ENCODE results near the gene CDYL. TPM values are rescaled to one million over a fixed set of nuclear protein-coding genes. Genes with fewer than 3 reads are reported as not detected.
A peak's percentile ranks its signal among the peaks of the same experiment; 100 is the strongest.

Gene CDYL
- total RNA-seq, 1 experiment from 2014 or later, result 41.6 TPM

DNA sequence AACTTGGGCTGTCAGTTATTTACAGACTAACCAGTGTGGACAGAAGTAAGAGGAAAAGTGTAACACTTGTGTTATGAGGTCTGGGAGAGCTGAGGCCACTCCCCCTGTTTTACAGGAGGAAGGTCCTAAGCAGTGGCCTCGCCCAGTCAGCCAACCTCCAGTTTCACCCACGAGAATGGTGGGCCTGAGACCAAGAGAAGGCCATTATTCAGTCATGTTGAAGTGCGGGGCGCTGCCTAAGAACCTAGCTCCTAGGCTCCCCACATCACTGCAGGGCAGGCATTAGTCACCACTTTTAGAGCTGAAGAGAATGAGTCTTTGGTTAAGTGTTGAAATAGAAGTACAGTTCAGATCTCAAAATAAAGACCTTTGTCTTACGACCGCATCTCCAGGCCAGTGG, 27.9 kb downstream of the CDYL start:
- no peak overlapping the region for H3K27ac Mint-ChIP-seq (ENCODE audit: unreplicated experiment)
- H3K36me3 ChIP-seq (ENCODE audit: control insufficient read depth, insufficient read depth, low read length), result no peaks in the 10 kb centered on the region
- no peaks in the 10 kb centered on the region for H3K4me1 ChIP-seq
- TF ChIP-seq, protein P1, sequence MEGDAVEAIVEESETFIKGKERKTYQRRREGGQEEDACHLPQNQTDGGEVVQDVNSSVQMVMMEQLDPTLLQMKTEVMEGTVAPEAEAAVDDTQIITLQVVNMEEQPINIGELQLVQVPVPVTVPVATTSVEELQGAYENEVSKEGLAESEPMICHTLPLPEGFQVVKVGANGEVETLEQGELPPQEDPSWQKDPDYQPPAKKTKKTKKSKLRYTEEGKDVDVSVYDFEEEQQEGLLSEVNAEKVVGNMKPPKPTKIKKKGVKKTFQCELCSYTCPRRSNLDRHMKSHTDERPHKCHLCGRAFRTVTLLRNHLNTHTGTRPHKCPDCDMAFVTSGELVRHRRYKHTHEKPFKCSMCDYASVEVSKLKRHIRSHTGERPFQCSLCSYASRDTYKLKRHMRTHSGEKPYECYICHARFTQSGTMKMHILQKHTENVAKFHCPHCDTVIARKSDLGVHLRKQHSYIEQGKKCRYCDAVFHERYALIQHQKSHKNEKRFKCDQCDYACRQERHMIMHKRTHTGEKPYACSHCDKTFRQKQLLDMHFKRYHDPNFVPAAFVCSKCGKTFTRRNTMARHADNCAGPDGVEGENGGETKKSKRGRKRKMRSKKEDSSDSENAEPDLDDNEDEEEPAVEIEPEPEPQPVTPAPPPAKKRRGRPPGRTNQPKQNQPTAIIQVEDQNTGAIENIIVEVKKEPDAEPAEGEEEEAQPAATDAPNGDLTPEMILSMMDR (IDR thresholded peaks at IDR 0.05; ENCODE audit: insufficient read depth in 1 of 2, low read depth in 1 of 2, low read length in 1 of 2, severe bottlenecking in 1 of 2, unreplicated experiment in 1 of 2), result no peak
- no peak overlapping the region for H3K4me3 ChIP-seq (ENCODE audit: low read depth, low read length)
- peaks cover 11% of the 10 kb centered on the region for H3K9me3 Mint-ChIP-seq (ENCODE audit: unreplicated experiment)
- POLR2A ChIA-PET, result no interaction called here
- H3K9me3 ChIP-seq, result peaks cover 9% of the 10 kb centered on the region; the same call in 1 of the 2 replicates
- peaks cover 6% of the 10 kb centered on the region for H3K36me3 Mint-ChIP-seq (ENCODE audit: insufficient read depth, unreplicated experiment)
- H3K27me3 ChIP-seq (replicated peaks; ENCODE audit: control insufficient read depth, insufficient read depth, low read length), result no peaks in the 10 kb centered on the region
- no peak for DNase-seq
- H3K4me3 Mint-ChIP-seq (ENCODE audit: unreplicated experiment), result no peak overlapping the region
- intact Hi-C loops (cut with micrococcal nuclease; ENCODE audit: unreplicated experiment), result no loop called here
- no TSS peak for BruUV-seq (replicated peaks)
- no peaks in the 10 kb centered on the region for H3K27me3 Mint-ChIP-seq (ENCODE audit: insufficient read depth, unreplicated experiment)
- CTCF ChIA-PET, result interaction anchor here (0.9 kb wide), 1 partner anchor 13 kb away, joined by 5 read pairs; no protein-coding TSS in a partner anchor
- H3K4me1 Mint-ChIP-seq (ENCODE audit: low read depth, unreplicated experiment), result peaks cover 22% of the 10 kb centered on the region

DNA sequence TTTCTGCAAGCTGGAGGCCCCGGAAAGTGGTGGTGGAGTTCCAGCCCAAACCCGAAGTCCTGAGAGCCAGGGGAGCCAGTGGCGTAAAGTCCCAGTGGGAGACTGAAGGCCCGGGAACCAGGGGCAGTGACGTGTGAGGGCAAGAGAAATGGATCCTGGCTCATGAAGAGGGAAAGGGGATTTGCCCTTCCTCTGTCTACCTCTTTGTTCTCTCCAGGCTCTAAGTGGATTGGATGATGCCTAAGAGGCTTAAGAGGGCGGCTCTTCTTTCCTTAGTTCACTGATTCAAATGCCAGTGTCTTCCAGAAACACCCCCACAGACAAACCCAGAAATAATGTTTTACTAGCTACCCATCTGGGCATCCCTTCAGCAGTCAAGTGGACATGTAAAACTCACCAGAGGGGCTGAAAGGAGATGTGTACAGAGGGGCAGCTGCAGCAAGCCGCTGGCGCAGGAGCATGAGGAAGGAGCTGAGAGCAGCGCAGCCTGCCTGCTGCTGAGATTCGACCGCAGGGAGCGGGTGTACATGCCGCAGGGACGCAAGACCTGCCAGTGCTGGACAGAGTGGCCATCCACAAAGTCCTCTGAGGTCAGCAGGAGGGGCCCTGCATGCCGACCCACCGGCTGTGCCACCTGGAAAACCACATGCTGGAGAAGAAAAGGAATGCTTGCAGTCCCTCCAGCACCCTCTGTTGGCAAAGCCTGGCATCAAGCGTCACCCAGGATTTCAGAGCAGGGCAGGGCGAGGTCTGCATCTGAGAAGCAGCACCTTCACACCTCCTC, 29.5 kb downstream of the CDYL start:
- Histone ChIP-seq H3K9me3 (no peaks in the 10 kb centered on the region), H3K36me3 (ENCODE audit: control insufficient read depth, insufficient read depth, low read length) (no peaks in the 10 kb centered on the region), H3K4me3 (ENCODE audit: low read depth, low read length) (no peak overlapping the region), H3K27me3 (replicated peaks; ENCODE audit: control insufficient read depth, insufficient read depth, low read length) (no peaks in the 10 kb centered on the region), H3K4me1 (peaks cover 7% of the 10 kb centered on the region; the same call in 1 of the 2 replicates)
- H3K27ac Mint-ChIP-seq (ENCODE audit: unreplicated experiment), result no peak overlapping the region
- intact Hi-C loops (cut with micrococcal nuclease; ENCODE audit: unreplicated experiment), result no loop called here
- CTCF ChIA-PET, result no interaction called here
- no TSS peak for BruUV-seq (replicated peaks)
- no peaks in the 10 kb centered on the region for H3K27me3 Mint-ChIP-seq (ENCODE audit: insufficient read depth, unreplicated experiment)
- POLR2A ChIA-PET, result no interaction called here
- peaks cover 4% of the 10 kb centered on the region for H3K9me3 Mint-ChIP-seq (ENCODE audit: unreplicated experiment)
- peaks cover 24% of the 10 kb centered on the region for H3K4me1 Mint-ChIP-seq (ENCODE audit: low read depth, unreplicated experiment)
- DNase-seq, result peak; percentile 40 to 49
- TF ChIP-seq, protein P1 (IDR thresholded peaks at IDR 0.05; ENCODE audit: insufficient read depth in 1 of 2, low read depth in 1 of 2, low read length in 1 of 2, severe bottlenecking in 1 of 2, unreplicated experiment in 1 of 2), result peak in 1 of 2 experiments; percentile 63
- no peak overlapping the region for H3K4me3 Mint-ChIP-seq (ENCODE audit: unreplicated experiment)
- H3K36me3 Mint-ChIP-seq (ENCODE audit: insufficient read depth, unreplicated experiment), result peaks cover 3% of the 10 kb centered on the region

DNA sequence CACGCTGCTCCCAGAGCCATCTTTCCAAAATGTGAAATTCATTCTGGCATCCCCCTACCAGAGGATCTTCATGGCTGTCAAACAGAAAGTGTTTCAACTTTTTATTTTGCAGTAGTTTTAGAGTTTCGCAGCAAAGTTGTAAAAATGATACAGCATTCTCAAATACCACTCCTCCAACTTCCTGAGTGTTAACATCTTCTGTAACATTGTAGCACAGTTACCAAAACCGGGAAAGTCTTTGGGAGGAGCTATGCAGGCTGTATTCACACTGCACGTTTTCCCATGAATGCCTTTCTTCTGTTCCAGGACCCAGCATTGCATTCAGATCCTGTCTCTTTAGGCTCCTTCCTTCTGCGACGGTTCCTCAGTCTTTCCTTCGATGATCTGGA, 30.1 kb downstream of the CDYL start:
- Histone ChIP-seq H3K27me3 (replicated peaks; ENCODE audit: control insufficient read depth, insufficient read depth, low read length) (no peaks in the 10 kb centered on the region), H3K36me3 (ENCODE audit: control insufficient read depth, insufficient read depth, low read length) (no peaks in the 10 kb centered on the region), H3K4me3 (ENCODE audit: low read depth, low read length) (no peak overlapping the region), H3K4me1 (peaks cover 12% of the 10 kb centered on the region; the same call in 1 of the 2 replicates), H3K9me3 (no peaks in the 10 kb centered on the region)
- Mint-ChIP-seq H3K4me1 (ENCODE audit: low read depth, unreplicated experiment) (peaks cover 22% of the 10 kb centered on the region), H3K4me3 (ENCODE audit: unreplicated experiment) (no peak overlapping the region), H3K36me3 (ENCODE audit: insufficient read depth, unreplicated experiment) (no peaks in the 10 kb centered on the region), H3K27ac (ENCODE audit: unreplicated experiment) (no peak overlapping the region), H3K27me3 (ENCODE audit: insufficient read depth, unreplicated experiment) (no peaks in the 10 kb centered on the region), H3K9me3 (ENCODE audit: unreplicated experiment) (no peaks in the 10 kb centered on the region)
- no peak for DNase-seq
- intact Hi-C loops (cut with micrococcal nuclease; ENCODE audit: unreplicated experiment), result no loop called here
- TF ChIP-seq, protein P1 (IDR thresholded peaks at IDR 0.05; ENCODE audit: insufficient read depth in 1 of 2, low read depth in 1 of 2, low read length in 1 of 2, severe bottlenecking in 1 of 2, unreplicated experiment in 1 of 2), result no peak
- BruUV-seq (replicated peaks), result no TSS peak
- POLR2A ChIA-PET, result no interaction called here
- CTCF ChIA-PET, result no interaction called here
